Measurements from ENCODE around the gene RERE.

Gene RERE

GRCh38 chr1:8864713-8865344 is 47.4 kb upstream of the RERE start:
- Histone ChIP-seq H2AFZ (ENCODE audit: low read depth, low read length) (no peak overlapping the region), H3K27me3 (ENCODE audit: insufficient read depth, low read length, poor library complexity) (no peaks in the 10 kb centered on the region), H3K9ac (ENCODE audit: low read depth, low read length) (no peak overlapping the region), H3K79me2 (ENCODE audit: insufficient read depth, low read length) (peaks cover 74% of the 10 kb centered on the region), H3K4me2 (ENCODE audit: insufficient read depth, low read length) (no peak overlapping the region), H4K20me1 (ENCODE audit: insufficient read depth, low read length) (peaks cover 82% of the 10 kb centered on the region), H3K36me3 (ENCODE audit: insufficient read depth, low read length) (peaks cover 99% of the 10 kb centered on the region), H3K4me1 (ENCODE audit: insufficient read depth, low read length) (peaks cover 8% of the 10 kb centered on the region; the same call in 1 of the 2 replicates), H3K9me3 (ENCODE audit: insufficient read depth, low read length, severe bottlenecking) (no peaks in the 10 kb centered on the region), H3K4me3 (ENCODE audit: low read depth in 1 of 2, low read length in 2 of 2) (no peak overlapping the region), H3K27ac (ENCODE audit: low read length) (no peak overlapping the region)
- no peak for DNase-seq
- no peak for ATAC-seq (ENCODE audit: insufficient read depth, low read depth)
- no peak for TF ChIP-seq CTCF (IDR thresholded peaks at IDR 0.05; ENCODE audit: borderline replicate concordance, extremely low read depth, low read length, poor library complexity, severe bottlenecking)
- no peak for TF ChIP-seq EZH2 (IDR thresholded peaks at IDR 0.05; ENCODE audit: borderline replicate concordance, low read depth, low read length, severe bottlenecking)

- TF ChIP-seq CTCF (IDR thresholded peaks at IDR 0.05; ENCODE audit: borderline replicate concordance, extremely low read depth, low read length, poor library complexity, severe bottlenecking) (no peak), EZH2 (IDR thresholded peaks at IDR 0.05; ENCODE audit: borderline replicate concordance, low read depth, low read length, severe bottlenecking) (no peak)
- DNase-seq (no peak), ATAC-seq (ENCODE audit: insufficient read depth, low read depth) (no peak)
- no peak overlapping the region for H3K27ac ChIP-seq (ENCODE audit: low read length)
- H3K4me3 ChIP-seq (ENCODE audit: low read depth in 1 of 2, low read length in 2 of 2): no peak overlapping the region
- peaks cover 82% of the 10 kb centered on the region for H4K20me1 ChIP-seq (ENCODE audit: insufficient read depth, low read length)
- H3K4me2 ChIP-seq (ENCODE audit: insufficient read depth, low read length): no peak overlapping the region
- no peak overlapping the region for H3K9ac ChIP-seq (ENCODE audit: low read depth, low read length)
- no peaks in the 10 kb centered on the region for H3K9me3 ChIP-seq (ENCODE audit: insufficient read depth, low read length, severe bottlenecking)
- peaks cover 64% of the 10 kb centered on the region for H3K79me2 ChIP-seq (ENCODE audit: insufficient read depth, low read length)
- H2AFZ ChIP-seq (ENCODE audit: low read depth, low read length): no peak overlapping the region
- H3K36me3 ChIP-seq (ENCODE audit: insufficient read depth, low read length): peaks cover 98% of the 10 kb centered on the region
- peaks cover 7% of the 10 kb centered on the region; the same call in 1 of the 2 replicates for H3K4me1 ChIP-seq (ENCODE audit: insufficient read depth, low read length)
- no peaks in the 10 kb centered on the region for H3K27me3 ChIP-seq (ENCODE audit: insufficient read depth, low read length, poor library complexity)
These were observed 46.4 kb upstream of the RERE start for GRCh38 chr1:8863794-8864233.

- ATAC-seq (ENCODE audit: insufficient read depth, low read depth) (no peak), DNase-seq (no peak)
- no peak for TF ChIP-seq EZH2 (IDR thresholded peaks at IDR 0.05; ENCODE audit: borderline replicate concordance, low read depth, low read length, severe bottlenecking)
- TF ChIP-seq CTCF (IDR thresholded peaks at IDR 0.05; ENCODE audit: borderline replicate concordance, extremely low read depth, low read length, poor library complexity, severe bottlenecking): no peak
- no peak overlapping the region for H3K9ac ChIP-seq (ENCODE audit: low read depth, low read length)
- no peak overlapping the region for H3K4me3 ChIP-seq (ENCODE audit: low read depth in 1 of 2, low read length in 2 of 2)
- peaks cover 85% of the 10 kb centered on the region for H4K20me1 ChIP-seq (ENCODE audit: insufficient read depth, low read length)
- no peak overlapping the region for H3K4me2 ChIP-seq (ENCODE audit: insufficient read depth, low read length)
- H3K79me2 ChIP-seq (ENCODE audit: insufficient read depth, low read length): peaks cover 57% of the 10 kb centered on the region
- H3K9me3 ChIP-seq (ENCODE audit: insufficient read depth, low read length, severe bottlenecking): no peaks in the 10 kb centered on the region
- no peak overlapping the region for H3K27ac ChIP-seq (ENCODE audit: low read length)
- peaks cover 7% of the 10 kb centered on the region; the same call in 1 of the 2 replicates for H3K4me1 ChIP-seq (ENCODE audit: insufficient read depth, low read length)
- no peak overlapping the region for H2AFZ ChIP-seq (ENCODE audit: low read depth, low read length)
- no peaks in the 10 kb centered on the region for H3K27me3 ChIP-seq (ENCODE audit: insufficient read depth, low read length, poor library complexity)
- H3K36me3 ChIP-seq (ENCODE audit: insufficient read depth, low read length): peaks cover 98% of the 10 kb centered on the region
These were observed 45.7 kb upstream of the RERE start for GRCh38 chr1:8863138-8863537.
